Hepatocyte (in vitro differentiated cells): Measurements from ENCODE around the gene CDH4.

Experiments
- CTCF ChIP-seq: fragments of 200-600 bp; sonication (generic); IDR thresholded peaks from 2 replicates; pipeline ENCODE4 v1.5.1; 2016; ENCODE audit warnings: antibody characterized with exemption, mild to moderate bottlenecking; ENCODE audit not compliant: poor library complexity
- EZH2 ChIP-seq: fragments of 200-600 bp; sonication (generic); IDR thresholded peaks from 2 replicates; pipeline ENCODE4 v1.6.1; 2016; ENCODE audit warnings: antibody characterized with exemption, mild to moderate bottlenecking, borderline replicate concordance

DNA sequence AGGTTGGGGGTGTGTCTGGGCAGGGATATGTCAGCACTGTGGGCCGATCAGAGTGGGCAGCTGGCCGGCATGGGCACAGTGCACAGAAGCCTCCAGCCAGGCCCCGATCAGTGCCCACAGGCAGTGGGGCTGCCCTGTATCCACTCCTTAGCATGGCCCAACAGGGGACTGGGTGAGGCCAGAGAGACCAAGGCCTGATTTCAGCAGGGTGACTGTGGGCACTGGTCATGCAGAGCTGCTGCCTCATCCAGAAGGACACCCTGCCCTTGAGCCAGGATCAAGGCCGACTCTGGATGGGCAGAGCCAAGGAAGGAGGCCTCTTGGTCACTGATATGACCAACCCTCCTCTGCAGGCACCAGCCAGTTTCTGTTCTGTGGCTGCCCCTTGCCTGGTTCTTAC lies 159.7 kb downstream of the CDH4 start:
- no peak for TF ChIP-seq EZH2
- TF ChIP-seq CTCF: no peak
